ENCODE measurements around the gene ARVCF.

ARVCF gene

DNA sequence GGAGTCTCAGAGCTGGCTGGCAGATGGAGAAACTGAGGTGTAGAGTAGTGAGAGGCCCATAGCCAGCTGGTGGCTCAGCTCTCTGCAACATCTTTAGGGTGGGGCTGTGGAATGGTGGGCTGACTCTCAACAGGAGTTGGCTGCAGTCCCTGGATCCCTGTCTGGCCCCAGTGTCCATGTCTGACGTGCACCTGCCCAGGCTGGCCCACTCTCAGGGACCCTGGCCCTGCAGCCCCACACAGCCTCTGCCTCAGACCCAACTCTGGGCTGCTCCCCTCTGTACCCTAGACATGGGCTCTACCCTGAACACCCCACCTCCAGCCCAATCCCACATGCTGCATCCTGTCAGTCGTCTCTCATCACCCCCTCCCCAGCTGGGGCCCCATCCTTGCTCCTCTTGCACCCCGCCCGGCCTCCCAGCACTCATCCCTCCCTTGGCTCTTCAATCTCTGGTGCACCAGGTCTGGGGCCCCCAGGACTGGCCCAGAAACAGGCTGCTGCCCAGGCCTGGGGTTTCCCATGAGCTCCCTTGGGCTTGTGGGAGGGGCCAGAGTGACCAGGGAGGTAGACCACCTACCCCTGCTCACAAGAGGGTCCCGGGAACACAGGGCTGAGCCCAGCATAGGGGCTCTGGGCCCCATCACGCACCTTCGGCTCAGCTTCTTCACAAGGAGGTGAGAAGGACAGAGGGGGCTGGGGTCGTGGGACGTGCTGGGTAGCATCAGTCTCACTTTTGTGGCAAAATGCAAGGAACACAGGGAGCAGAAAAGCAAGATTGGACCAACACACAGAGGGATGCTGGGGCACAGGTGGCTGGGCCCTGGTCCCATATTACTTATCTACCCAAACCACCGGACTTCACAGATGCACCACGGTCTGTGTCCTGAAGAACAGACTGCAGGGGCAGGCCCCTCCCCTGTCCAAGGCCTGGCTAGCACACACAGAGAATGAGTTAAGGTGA is 31.5 kb downstream of the ARVCF start:
- Histone ChIP-seq H2AFZ (no peak overlapping the region), H3K4me1 (peaks cover 5% of the 10 kb centered on the region), H3K27ac (no peak overlapping the region), H3K36me3 (ENCODE audit: control insufficient read depth, insufficient read depth, low read length) (no peaks in the 10 kb centered on the region), H3K79me2 (peaks cover 2% of the 10 kb centered on the region), H3K27me3 (ENCODE audit: control insufficient read depth, insufficient read depth, low read length) (no peaks in the 10 kb centered on the region), H3K9me3 (ENCODE audit: control insufficient read depth, low read length) (no peaks in the 10 kb centered on the region), H3K4me3 (ENCODE audit: low read depth, low read length) (no peak overlapping the region), H3K9ac (no peak overlapping the region), H3K4me2 (ENCODE audit: low read length) (peak overlapping the region; percentile 84)
- TF ChIP-seq, protein P1, sequence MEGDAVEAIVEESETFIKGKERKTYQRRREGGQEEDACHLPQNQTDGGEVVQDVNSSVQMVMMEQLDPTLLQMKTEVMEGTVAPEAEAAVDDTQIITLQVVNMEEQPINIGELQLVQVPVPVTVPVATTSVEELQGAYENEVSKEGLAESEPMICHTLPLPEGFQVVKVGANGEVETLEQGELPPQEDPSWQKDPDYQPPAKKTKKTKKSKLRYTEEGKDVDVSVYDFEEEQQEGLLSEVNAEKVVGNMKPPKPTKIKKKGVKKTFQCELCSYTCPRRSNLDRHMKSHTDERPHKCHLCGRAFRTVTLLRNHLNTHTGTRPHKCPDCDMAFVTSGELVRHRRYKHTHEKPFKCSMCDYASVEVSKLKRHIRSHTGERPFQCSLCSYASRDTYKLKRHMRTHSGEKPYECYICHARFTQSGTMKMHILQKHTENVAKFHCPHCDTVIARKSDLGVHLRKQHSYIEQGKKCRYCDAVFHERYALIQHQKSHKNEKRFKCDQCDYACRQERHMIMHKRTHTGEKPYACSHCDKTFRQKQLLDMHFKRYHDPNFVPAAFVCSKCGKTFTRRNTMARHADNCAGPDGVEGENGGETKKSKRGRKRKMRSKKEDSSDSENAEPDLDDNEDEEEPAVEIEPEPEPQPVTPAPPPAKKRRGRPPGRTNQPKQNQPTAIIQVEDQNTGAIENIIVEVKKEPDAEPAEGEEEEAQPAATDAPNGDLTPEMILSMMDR (IDR thresholded peaks at IDR 0.05), result no peak

DNA sequence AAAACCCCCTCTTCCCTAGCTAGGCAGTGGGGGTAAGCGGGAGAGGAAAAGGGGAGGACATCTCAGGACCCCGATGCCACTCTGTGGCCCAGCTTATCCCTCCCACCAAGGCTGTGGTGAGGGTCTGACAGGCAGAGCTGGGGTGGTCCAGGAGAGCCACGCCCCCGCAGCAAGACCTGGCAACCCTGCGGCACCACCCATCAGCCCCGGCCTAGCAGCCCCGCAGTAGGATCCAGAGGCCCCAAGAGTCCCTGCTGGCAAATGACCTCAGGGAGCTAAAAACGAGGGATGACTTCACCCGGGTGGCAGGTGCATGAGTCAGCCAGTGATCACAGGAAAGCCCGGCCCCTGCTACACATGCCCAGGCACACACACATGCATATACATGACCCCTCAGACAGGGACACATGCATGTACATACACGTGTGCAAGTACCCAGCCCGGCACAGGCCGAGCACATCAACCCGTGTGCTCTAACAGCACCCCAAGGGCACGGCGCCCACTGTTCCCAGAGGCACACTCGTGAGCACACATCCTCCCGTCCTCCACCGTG is 32.3 kb downstream of the ARVCF start:
- Histone ChIP-seq H3K4me1 (peaks cover 5% of the 10 kb centered on the region), H3K36me3 (ENCODE audit: control insufficient read depth, insufficient read depth, low read length) (no peaks in the 10 kb centered on the region), H3K4me3 (ENCODE audit: low read depth, low read length) (no peak overlapping the region), H3K9me3 (ENCODE audit: control insufficient read depth, low read length) (no peaks in the 10 kb centered on the region), H3K27me3 (ENCODE audit: control insufficient read depth, insufficient read depth, low read length) (no peaks in the 10 kb centered on the region), H3K27ac (no peak overlapping the region), H3K4me2 (ENCODE audit: low read length) (no peak overlapping the region), H3K9ac (no peak overlapping the region), H2AFZ (no peak overlapping the region), H3K79me2 (peaks cover 2% of the 10 kb centered on the region)
- TF ChIP-seq, protein P1 (IDR thresholded peaks at IDR 0.05), result no peak

DNA sequence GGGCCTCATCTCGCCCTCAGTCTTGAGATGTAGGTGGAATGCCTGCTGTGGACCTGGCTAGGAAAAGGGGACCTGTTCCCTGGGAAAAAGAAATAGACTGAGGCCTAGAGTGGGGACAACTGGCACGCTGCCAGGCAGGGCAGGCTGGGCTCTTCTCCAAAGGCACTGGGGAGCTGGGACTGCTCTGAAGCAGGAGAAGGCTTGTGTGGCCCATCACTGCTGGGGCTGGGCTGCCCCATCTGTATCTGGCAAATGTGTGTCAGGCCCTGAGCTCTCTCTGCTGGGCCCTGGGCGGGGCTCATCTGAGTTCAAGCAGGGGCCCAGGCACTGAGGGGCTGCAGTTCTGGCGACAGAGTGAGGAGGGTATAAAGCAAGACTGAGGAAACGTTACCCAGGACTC is 32.9 kb downstream of the ARVCF start:
- Histone ChIP-seq H3K9ac (no peak overlapping the region), H3K27me3 (ENCODE audit: control insufficient read depth, insufficient read depth, low read length) (no peaks in the 10 kb centered on the region), H3K36me3 (ENCODE audit: control insufficient read depth, insufficient read depth, low read length) (no peaks in the 10 kb centered on the region), H3K4me1 (peaks cover 5% of the 10 kb centered on the region), H3K79me2 (peaks cover 2% of the 10 kb centered on the region), H2AFZ (no peak overlapping the region), H3K4me2 (ENCODE audit: low read length) (no peak overlapping the region), H3K9me3 (ENCODE audit: control insufficient read depth, low read length) (no peaks in the 10 kb centered on the region), H3K27ac (no peak overlapping the region), H3K4me3 (ENCODE audit: low read depth, low read length) (no peak overlapping the region)
- TF ChIP-seq, protein P1 (IDR thresholded peaks at IDR 0.05), result no peak

DNA sequence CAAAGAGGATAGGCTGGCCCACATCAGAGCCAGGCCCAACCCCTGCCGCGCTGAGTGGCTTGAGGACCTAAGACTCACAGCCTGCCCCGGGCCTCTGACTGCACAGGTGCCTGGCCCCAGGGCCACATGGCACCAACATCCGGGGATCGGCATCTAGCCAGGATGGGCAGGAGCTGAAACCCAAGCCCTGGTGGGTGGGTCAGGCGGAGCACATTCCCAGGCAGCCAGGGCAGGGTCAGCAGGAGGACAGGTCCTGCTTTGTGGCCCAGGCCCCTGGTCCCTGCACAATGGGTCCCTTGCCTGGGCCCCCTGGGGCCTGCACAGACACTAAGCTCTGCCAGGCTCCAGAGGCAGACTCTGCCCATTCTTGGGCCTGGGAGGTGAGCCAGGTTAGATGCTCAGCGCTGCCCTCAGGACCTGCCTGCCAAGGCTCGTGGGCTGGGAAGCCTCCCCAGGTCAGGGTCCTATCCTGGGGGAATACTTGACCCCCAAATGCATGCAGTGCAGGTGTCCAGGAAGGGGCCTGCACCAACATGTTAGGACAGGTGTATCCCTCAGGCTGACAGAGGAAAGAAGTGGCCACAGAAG is 33.5 kb downstream of the ARVCF start:
- H3K27ac ChIP-seq, result no peak overlapping the region
- no peak overlapping the region for H3K4me3 ChIP-seq (ENCODE audit: low read depth, low read length)
- H3K4me2 ChIP-seq (ENCODE audit: low read length), result no peak overlapping the region
- H3K9ac ChIP-seq, result no peak overlapping the region
- H3K27me3 ChIP-seq (ENCODE audit: control insufficient read depth, insufficient read depth, low read length), result no peaks in the 10 kb centered on the region
- no peaks in the 10 kb centered on the region for H3K36me3 ChIP-seq (ENCODE audit: control insufficient read depth, insufficient read depth, low read length)
- no peaks in the 10 kb centered on the region for H3K9me3 ChIP-seq (ENCODE audit: control insufficient read depth, low read length)
- peaks cover 5% of the 10 kb centered on the region for H3K4me1 ChIP-seq
- peaks cover 2% of the 10 kb centered on the region for H3K79me2 ChIP-seq
- no peak overlapping the region for H2AFZ ChIP-seq
- TF ChIP-seq, protein P1 (IDR thresholded peaks at IDR 0.05), result no peak
